Fibroblast of lung (primary cell): ENCODE results near the gene RGS12.

Experiments used
- CTCF ChIP-seq, 2 donors: IDR thresholded peaks in 1 of 2; conservative IDR thresholded peaks in 1 of 2; 1 replicate in 1 of 2; 2 replicates in 1 of 2; pipeline ENCODE4 v1.5.1; 2011 to 2012; ENCODE audit warnings: low read length in 2 of 2, control low read depth in 1 of 2, inconsistent platforms in 1 of 2, low read depth in 1 of 2, mild to moderate bottlenecking in 1 of 2
- EZH2 ChIP-seq: IDR thresholded peaks from 2 replicates; pipeline ENCODE4 v1.5.1; 2012; ENCODE audit warnings: low read length, control low read depth, mild to moderate bottlenecking; ENCODE audit errors: missing control alignments

GRCh38 chr4:3294401-3295241 lies 1.8 kb downstream of the RGS12 start:
- no peak for TF ChIP-seq CTCF (conservative IDR thresholded peaks at IDR 0.05 in 1 of 2, IDR thresholded peaks at IDR 0.05 in 1 of 2; ENCODE audit: low read depth in 1 of 2, low read length in 2 of 2)
- TF ChIP-seq EZH2 = no peak
